ENCODE data around the gene TNFAIP3.

- TF ChIP-seq CTCF (IDR thresholded peaks at IDR 0.05; ENCODE audit: borderline replicate concordance, extremely low read depth, low read length, poor library complexity, severe bottlenecking) (no peak), EZH2 (IDR thresholded peaks at IDR 0.05; ENCODE audit: borderline replicate concordance, low read depth, low read length, severe bottlenecking) (no peak)
Observed at GRCh38 chr6:137911675-137912191, 44.7 kb downstream of the TNFAIP3 start.
